Posterior vena cava (tissue), 2 donors: ENCODE results near the gene SPEF2. TPM values are rescaled to one million over a fixed set of nuclear protein-coding genes. Genes with fewer than 3 reads are reported as not detected.

Source experiments
- DNase-seq: peaks from one replicate; pipeline ENCODE4 v3.0.0-alpha.2; 2020; ENCODE audit warnings: low spot score
- intact Hi-C, 2 donors: fragments of 100-400 bp; cut with DNase I; formaldehyde crosslinking; loops; one replicate each; pipeline versions ENCODE4 v1.14.1 to v1.14.2; 2022 to 2023
- total RNA-seq, 2 donors: library from RNA; stranded (reverse); fragmentation: NEBNext Ultra II Directional; extraction: Animal tissue kit (Norgen Biotek cat#: 25700); gene quantifications; one replicate each; pipeline ENCODE4 v1.2.1, GENCODE V29; 2021
- donor health status: DM: yes; HTN: yes; CAD: no.
- donor health status: DM: yes; HTN: yes; CAD: no.

The SPEF2 gene
- total RNA-seq, 2 donors from 2014 or later = 4.8 to 6.1 TPM

- DNase-seq = no peak
- intact Hi-C loops = no loop called here
Measured at GRCh38 chr5:35685161-35685560, 67.5 kb downstream of the SPEF2 start.

GRCh38 chr5:35687961-35688360, 70.3 kb downstream of the SPEF2 start:
- DNase-seq = no peak
- intact Hi-C loops = no loop called here

DNA sequence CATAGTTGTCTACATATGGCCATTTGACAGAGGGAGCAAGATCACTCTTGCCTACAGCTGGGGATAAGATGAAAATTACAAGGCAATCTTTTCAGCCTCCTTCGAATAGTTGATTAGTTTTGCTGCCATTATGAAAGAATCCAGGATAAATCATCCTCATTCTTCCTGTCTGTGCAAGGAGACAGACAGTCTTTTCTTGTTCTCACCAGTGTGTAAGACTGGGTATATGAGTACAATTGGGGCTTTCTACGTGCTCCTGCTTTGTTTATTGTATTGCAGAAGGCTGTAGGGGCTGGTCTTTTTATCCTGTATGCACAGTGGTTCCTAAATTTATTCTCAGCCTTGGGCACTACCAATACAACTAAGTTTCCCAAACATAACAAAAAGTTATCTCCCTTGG, 76.8 kb downstream of the SPEF2 start:
- intact Hi-C loops = no loop called here
- no peak for DNase-seq

- intact Hi-C loops = no loop called here
- no peak for DNase-seq
Measured at GRCh38 chr5:35698047-35698808, 80.6 kb downstream of the SPEF2 start.

- intact Hi-C loops = no loop called here
- DNase-seq = no peak
Measured at GRCh38 chr5:35707659-35708058, 90.0 kb downstream of the SPEF2 start.

DNA sequence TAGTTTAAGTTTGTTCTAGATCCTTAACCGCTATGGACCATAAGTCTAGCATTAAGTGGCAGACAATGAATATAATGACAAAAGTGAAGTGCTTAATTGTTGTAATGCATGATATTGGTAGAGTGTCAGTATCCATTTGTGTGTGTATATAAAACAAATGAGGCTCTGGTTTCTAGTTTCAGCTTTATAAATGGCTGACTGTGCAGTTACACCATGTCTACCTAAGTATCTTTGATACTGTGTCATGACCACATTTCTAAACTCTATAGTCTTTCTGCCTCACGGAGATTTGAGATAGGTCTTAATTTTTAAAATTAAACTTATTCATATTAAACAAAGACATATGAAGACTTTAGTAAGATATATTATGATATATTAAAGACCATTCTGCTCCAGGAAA, 92.0 kb downstream of the SPEF2 start:
- DNase-seq = no peak
- intact Hi-C loops = no loop called here

DNA sequence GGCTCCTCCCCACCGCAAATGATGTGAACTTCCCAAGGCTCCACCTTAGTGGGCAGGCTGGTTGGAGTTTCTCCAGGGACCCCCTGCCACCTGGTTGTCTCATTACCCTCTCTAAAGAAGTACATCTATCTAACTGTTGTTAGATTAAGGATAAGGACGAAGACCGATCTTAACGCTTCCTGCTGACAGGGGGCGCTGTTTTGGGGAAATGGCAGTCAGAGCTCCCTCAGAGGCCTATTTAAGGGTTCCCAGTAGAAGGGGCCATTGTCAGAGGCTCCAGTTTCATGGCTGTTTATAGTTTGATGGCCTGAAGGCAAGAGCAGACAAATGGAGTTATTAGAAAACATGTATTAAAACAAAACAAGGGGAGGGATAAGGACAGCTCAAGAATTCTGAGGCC, 100.1 kb downstream of the SPEF2 start:
- no peak for DNase-seq
- intact Hi-C loops = no loop called here

GRCh38 chr5:35735718-35736117, 118.1 kb downstream of the SPEF2 start:
- DNase-seq = no peak
- intact Hi-C loops = no loop called here

GRCh38 chr5:35736280-35736679, 118.6 kb downstream of the SPEF2 start:
- DNase-seq = no peak
- intact Hi-C loops = no loop called here

- intact Hi-C loops = no loop called here
- DNase-seq = no peak
Measured at GRCh38 chr5:35741126-35741716, 123.6 kb downstream of the SPEF2 start.

GRCh38 chr5:35741971-35742370, 124.3 kb downstream of the SPEF2 start:
- no peak for DNase-seq
- intact Hi-C loops = no loop called here

DNA sequence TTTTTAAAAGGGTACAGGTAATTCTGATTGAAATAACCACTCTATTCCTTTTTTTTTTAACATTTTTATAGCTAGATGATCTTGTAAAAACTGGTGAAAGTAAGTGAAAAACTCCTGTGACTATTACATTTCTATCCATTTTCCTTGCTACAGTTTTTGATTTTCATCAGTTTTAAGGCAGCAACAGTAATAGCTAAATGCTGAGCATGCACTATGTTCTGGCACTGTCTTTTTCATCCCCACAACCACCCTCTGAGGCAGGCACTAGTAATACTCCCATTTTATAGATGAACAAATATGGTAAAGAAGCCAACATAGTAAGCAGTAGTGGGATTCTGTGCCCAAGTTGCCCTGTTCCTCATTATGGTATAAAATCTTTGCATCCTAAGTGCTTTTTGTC, 126.0 kb downstream of the SPEF2 start:
- intact Hi-C loops = no loop called here
- no peak for DNase-seq

DNA sequence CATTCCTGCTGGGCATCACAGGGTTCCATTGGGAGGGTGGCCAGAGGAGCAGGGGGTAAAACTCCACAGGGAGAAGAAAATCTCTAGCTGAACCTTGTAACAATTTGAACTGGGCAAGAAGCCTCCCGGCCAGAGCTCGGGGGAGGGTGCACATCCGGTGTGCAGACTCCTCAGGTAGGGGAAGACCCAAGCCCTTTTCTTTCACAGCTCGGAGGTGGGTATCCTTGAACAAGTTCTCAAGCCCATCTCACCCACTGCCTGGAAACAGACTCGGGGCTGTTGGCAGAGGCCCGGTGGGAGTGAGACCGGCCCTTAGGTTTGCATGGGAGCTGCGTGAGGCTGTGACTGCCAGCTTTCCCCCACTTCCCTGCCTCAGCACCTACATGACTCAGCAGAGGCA, 127.5 kb downstream of the SPEF2 start:
- DNase-seq = no peak
- intact Hi-C loops = no loop called here

- DNase-seq = no peak
- intact Hi-C loops = no loop called here
Measured at GRCh38 chr5:35745660-35746059, 128.0 kb downstream of the SPEF2 start.

- no peak for DNase-seq
- intact Hi-C loops = no loop called here
Measured at GRCh38 chr5:35752012-35752411, 134.3 kb downstream of the SPEF2 start.

- intact Hi-C loops = no loop called here
Measured at GRCh38 chr5:35753500-35753899, 135.8 kb downstream of the SPEF2 start.

DNA sequence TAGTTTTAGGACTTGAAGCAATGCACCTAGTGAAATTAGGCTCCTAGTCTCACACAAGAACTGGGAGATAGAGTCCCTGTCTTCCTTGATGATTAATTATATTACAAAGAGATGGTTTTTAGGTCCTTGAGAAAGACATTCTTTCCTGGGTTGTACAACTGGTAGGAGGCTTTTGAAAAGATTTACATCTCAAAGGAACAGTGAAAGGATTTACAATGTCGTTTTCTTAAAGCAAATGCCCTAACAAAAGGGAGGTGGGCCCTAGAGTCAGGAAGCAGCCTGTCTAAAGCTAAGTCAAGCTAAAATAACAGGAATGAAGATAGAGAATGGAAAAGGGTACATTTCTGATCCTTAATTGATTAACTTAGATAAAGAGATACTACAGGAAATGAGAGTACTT, 136.8 kb downstream of the SPEF2 start:
- intact Hi-C loops = no loop called here
- DNase-seq = no peak

More at GRCh38 chr5:35753500-35753899, 135.8 kb downstream of the SPEF2 start:
- DNase-seq = no peak

DNA sequence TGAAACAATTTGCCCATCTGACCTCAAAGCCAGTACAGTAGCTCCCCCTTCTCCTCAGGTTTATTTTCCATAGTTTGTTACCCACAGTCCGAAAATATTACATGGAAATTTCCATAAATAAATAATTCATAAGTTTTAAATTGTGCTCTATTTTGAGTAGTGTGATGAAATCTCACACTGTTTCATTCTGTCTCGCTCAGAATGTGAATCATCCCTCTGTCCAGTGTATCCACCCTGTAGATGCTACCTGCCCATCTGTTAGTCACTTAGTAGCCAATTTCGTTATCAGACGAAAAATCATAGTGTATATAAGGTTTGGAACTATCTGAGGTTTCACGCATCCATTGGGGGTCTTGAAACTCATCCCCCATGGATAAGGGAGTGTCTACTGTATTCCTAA, 138.3 kb downstream of the SPEF2 start:
- intact Hi-C loops = no loop called here

DNA sequence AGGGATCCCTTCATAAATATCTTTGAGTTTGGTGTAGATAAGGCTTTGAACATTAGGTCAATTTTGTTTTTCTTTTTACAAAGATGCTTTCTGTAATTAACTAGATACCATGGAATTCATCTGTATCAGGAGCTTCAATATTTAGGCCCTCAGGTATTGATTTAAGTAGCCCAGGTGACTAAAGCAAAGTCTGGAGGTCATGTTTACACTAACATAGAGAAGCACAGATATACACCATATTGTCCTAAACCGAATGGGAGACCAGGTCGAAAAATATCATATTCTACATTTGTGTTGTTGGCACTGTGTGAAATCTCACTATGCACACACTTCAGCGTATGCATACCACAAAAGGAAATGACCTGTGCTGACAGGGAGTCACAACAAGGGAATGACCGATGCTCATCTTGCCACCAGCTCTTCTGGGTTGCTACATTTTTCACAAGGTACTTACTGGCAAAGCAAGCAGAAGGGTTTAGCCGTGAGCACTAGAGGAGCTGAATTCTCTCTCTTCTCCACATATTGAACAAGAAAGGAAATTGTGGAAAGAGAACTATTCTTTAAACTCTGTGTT, 140.6 kb downstream of the SPEF2 start:
- intact Hi-C loops = no loop called here
- DNase-seq = no peak

More for the DNA sequence above, 138.3 kb downstream of the SPEF2 start:
- DNase-seq = no peak

DNA sequence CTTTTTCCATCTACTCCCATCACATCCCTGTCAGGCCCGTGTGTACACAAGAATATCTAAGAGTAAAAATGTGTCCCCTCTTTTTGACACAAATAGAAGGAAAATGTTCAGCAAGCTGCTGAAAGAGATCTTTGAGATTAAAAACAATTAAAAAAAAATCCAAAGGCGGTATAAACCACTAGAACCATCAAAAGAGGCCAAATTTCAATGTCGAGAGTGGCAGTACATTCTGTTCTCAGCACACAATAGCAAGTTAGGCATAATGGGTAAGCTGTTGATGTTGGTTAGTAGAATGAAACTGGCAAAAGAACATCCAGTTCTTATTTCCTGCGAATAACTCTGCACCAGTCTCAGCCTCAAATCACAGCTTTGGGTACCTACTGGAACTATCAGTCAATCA, 143.9 kb downstream of the SPEF2 start:
- no peak for DNase-seq
- intact Hi-C loops = no loop called here

DNA sequence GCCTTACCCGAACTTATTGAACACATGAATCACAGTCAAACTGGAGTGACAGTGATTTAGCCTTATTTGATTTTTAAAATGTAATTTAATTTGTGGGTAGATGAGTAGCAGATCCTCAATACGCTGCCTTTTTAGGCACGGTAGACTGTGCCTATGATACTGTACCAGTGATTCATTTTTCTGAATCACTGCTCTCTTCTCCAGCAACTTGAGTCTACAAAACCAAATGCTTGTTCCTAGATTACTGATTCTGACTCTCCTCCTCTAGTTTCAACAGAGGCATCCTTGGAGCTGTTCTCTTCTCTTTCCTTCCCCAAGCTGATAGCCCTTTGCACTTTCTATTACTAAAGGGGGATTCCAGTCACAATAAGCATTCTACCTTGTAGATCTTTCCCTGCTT, 144.7 kb downstream of the SPEF2 start:
- intact Hi-C loops = no loop called here
- no peak for DNase-seq
